Right lobe of liver (tissue), 6 donors: ENCODE data around the gene SOX30. TPM values are rescaled to one million over a fixed set of nuclear protein-coding genes. Genes with fewer than 3 reads are reported as not detected.

ENCODE experiments used
- ATAC-seq, 4 donors: fragments of 200-7000 bp; cut with Tn5 transposase; one replicate each; pipeline ENCODE4 v1.9.1; 2020; ENCODE audit warnings: mild to moderate bottlenecking in 4 of 4, moderate library complexity in 4 of 4
- DNase-seq, 3 donors: peaks; one replicate each; pipeline ENCODE4 v3.0.0-alpha.2; 2020
- H3K27ac ChIP-seq, 3 donors: fragments of 200-600 bp; one replicate each; pipeline ENCODE4 v1.8.0; 2022
- H3K27me3 ChIP-seq, 2 donors: fragments of 200-600 bp; one replicate each; pipeline ENCODE4 v1.8.0; 2022
- H3K36me3 ChIP-seq, 4 donors: fragments of 200-600 bp; sonication (generic) in 1 of 4; one replicate each; pipeline versions ENCODE4 v1.5.1 to v1.8.0; 2017 to 2022; ENCODE audit warnings: control low read depth in 1 of 4
- H3K4me1 ChIP-seq, 4 donors: fragments of 200-600 bp; sonication (generic) in 1 of 4; one replicate each; pipeline versions ENCODE4 v1.5.1 to v1.8.0; 2017 to 2022; ENCODE audit warnings: control low read depth in 1 of 4
- H3K4me3 ChIP-seq, 3 donors: fragments of 200-600 bp; one replicate each; pipeline ENCODE4 v1.8.0; 2022
- H3K9me3 ChIP-seq, 4 donors: fragments of 200-600 bp; sonication (generic) in 1 of 4; one replicate each; pipeline versions ENCODE4 v1.5.1 to v1.8.0; 2017 to 2022; ENCODE audit warnings: control low read depth in 1 of 4
- CTCF ChIP-seq, 4 donors: fragments of 200-600 bp in 3 of 4; fragments of 450-650 bp in 1 of 4; IDR thresholded peaks; one replicate each; pipeline versions ENCODE4 v1.5.1 to v1.8.0; 2016 to 2022; ENCODE audit warnings: antibody characterized with exemption in 4 of 4, mild to moderate bottlenecking in 2 of 4
- POLR2A ChIP-seq: fragments of 450-650 bp; IDR thresholded peaks from one replicate; pipeline ENCODE4 v1.6.1; 2017; ENCODE audit warnings: antibody characterized with exemption, mild to moderate bottlenecking
- WGBS: methylation state at CpG from one replicate; pipeline ENCODE4 v1.1.6; 2018; ENCODE audit warnings: low coverage, low lambda C conversion rate; ENCODE audit not compliant: insufficient coverage; ENCODE audit errors: missing lambda C conversion rate; 5-methylcytosine and 5-hydroxymethylcytosine counted together
- intact Hi-C, 2 donors: fragments of 100-400 bp; cut with DNase I; formaldehyde crosslinking; loops; one replicate each; pipeline versions ENCODE4 v1.11.2 to v1.14.1; 2022
- total RNA-seq, 6 experiments: library from RNA; depleted of rRNA in 2 of 6; stranded (reverse); fragments of >200 nt in 2 of 6; fragmentation: NEBNext Ultra II Directional in 3 of 6; extraction: Animal tissue kit (Norgen Biotek cat#: 25700) in 3 of 6; gene quantifications; one replicate each; pipeline versions ENCODE4 v1.1.0 to v1.2.4, GENCODE V29; 2016 to 2023
- donor health status: DM: no; HTN: yes; CAD: no.
- donor health status: DM: no; HTN: no; CAD: no.
- donor health status: DM: no; HTN: no; CAD: no.
- donor health status: DM: no; HTN: yes; CAD: no.
- donor health status: DM: no; HTN: yes; CAD: no.

Gene SOX30
- total RNA-seq, 6 experiments from 2014 or later, result 0.07 to 0.12 TPM; not detected in 4

GRCh38 chr5:157594257-157594656 lies 58.0 kb downstream of the SOX30 start:
- Histone ChIP-seq H3K27me3 (no peaks in the 10 kb centered on the region), H3K9me3 (no peaks in the 10 kb centered on the region), H3K36me3 (no peaks in the 10 kb centered on the region), H3K4me1 (no peaks in the 10 kb centered on the region), H3K27ac (no peak overlapping the region), H3K4me3 (no peak overlapping the region)
- DNase-seq (no peak), ATAC-seq (no peak)
- no peak for TF ChIP-seq CTCF (IDR thresholded peaks at IDR 0.05)
- TF ChIP-seq POLR2A, result no peak
- intact Hi-C loops, result no loop called here

- ATAC-seq (no peak), DNase-seq (no peak)
- Histone ChIP-seq H3K4me3 (no peak overlapping the region), H3K27me3 (no peaks in the 10 kb centered on the region), H3K27ac (no peak overlapping the region), H3K4me1 (no peaks in the 10 kb centered on the region), H3K9me3 (no peaks in the 10 kb centered on the region), H3K36me3 (no peaks in the 10 kb centered on the region)
- TF ChIP-seq CTCF (IDR thresholded peaks at IDR 0.05) (no peak), POLR2A (no peak)
- intact Hi-C loops, result no loop called here
- WGBS, result 68% methylated on average over 4 of the region's 6 CpGs
Measured at GRCh38 chr5:157593052-157593757, 59.0 kb downstream of the SOX30 start.

- Histone ChIP-seq H3K27me3 (no peaks in the 10 kb centered on the region), H3K27ac (no peak overlapping the region), H3K9me3 (no peaks in the 10 kb centered on the region), H3K4me1 (no peaks in the 10 kb centered on the region), H3K36me3 (no peaks in the 10 kb centered on the region), H3K4me3 (no peak overlapping the region)
- 29% methylated on average over 3 of the region's 3 CpGs for WGBS
- no peak for DNase-seq
- TF ChIP-seq POLR2A (no peak), CTCF (IDR thresholded peaks at IDR 0.05) (no peak)
- ATAC-seq, result peak in 2 of 4 donors; percentile 36 to 41
- intact Hi-C loops, result no loop called here
Measured at GRCh38 chr5:157592594-157592993, 59.6 kb downstream of the SOX30 start.

GRCh38 chr5:157590478-157590877 lies 61.8 kb downstream of the SOX30 start:
- intact Hi-C loops, result no loop called here
- H3K4me1 ChIP-seq, result no peaks in the 10 kb centered on the region
- DNase-seq (no peak), ATAC-seq (no peak)
- no peak overlapping the region for H3K4me3 ChIP-seq
- H3K9me3 ChIP-seq, result no peaks in the 10 kb centered on the region
- no peak overlapping the region for H3K27ac ChIP-seq
- TF ChIP-seq CTCF (IDR thresholded peaks at IDR 0.05) (no peak), POLR2A (no peak)
- no peaks in the 10 kb centered on the region for H3K36me3 ChIP-seq
- no peaks in the 10 kb centered on the region for H3K27me3 ChIP-seq

DNA sequence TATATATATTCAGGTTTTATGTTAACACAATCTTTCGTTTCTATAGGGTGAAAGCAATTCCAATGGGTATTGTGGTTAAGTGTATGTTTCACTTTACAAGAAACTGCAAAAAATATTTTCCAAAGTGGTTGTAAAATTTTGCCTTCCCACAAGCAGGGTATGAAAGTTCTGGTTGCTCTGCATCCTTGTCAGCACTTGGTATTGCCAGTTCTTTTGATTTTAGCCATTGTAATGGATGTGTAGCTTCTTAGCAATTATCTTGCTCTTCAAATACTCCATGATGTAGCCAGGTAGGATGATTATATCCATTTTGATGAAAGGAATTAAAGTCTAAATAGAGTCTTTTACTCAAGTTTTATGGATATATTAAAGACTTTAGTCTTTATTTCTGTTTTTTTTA lies 67.6 kb downstream of the SOX30 start:
- Histone ChIP-seq H3K27ac (no peak overlapping the region), H3K27me3 (no peaks in the 10 kb centered on the region), H3K36me3 (no peaks in the 10 kb centered on the region), H3K4me3 (no peak overlapping the region), H3K4me1 (no peaks in the 10 kb centered on the region), H3K9me3 (no peaks in the 10 kb centered on the region)
- 70% methylated on average over 1 of the region's 1 CpG for WGBS
- TF ChIP-seq POLR2A (no peak), CTCF (IDR thresholded peaks at IDR 0.05) (no peak)
- intact Hi-C loops, result no loop called here
- DNase-seq, result no peak
- ATAC-seq, result no peak
